Measurements from ENCODE around the gene ARHGEF12.

The ARHGEF12 gene

DNA sequence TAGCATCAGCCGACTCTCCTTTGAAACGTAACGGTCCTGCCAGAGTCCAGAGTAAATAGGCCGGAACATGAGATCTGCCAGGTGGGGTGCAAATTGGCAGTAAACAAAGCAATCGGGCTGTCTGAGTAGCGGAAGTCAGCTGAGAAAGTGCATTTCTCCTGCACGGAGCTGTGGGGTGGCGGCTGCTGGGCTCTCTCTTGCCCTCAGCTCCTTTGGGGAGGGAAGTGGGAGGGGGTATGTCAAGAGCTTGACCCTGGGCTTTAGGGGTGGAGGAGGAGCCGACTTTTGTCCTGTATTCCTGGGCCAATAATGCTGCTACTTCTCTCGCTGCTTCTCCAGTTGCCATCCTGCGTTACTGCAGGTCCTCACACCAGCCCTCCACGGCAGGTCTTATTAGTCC is 187.0 kb downstream of the ARHGEF12 start:
- no peak for DNase-seq

GRCh38 chr11:120524536-120525085 is 188.4 kb downstream of the ARHGEF12 start:
- no peak for DNase-seq

GRCh38 chr11:120525261-120526171 is 189.3 kb downstream of the ARHGEF12 start:
- no peak for DNase-seq

- no peak for DNase-seq
These were observed 190.0 kb downstream of the ARHGEF12 start for GRCh38 chr11:120526241-120526640.

- DNase-seq = no peak
These were observed 191.0 kb downstream of the ARHGEF12 start for GRCh38 chr11:120527111-120527761.

- DNase-seq = no peak
These were observed 192.5 kb downstream of the ARHGEF12 start for GRCh38 chr11:120528749-120529148.

DNA sequence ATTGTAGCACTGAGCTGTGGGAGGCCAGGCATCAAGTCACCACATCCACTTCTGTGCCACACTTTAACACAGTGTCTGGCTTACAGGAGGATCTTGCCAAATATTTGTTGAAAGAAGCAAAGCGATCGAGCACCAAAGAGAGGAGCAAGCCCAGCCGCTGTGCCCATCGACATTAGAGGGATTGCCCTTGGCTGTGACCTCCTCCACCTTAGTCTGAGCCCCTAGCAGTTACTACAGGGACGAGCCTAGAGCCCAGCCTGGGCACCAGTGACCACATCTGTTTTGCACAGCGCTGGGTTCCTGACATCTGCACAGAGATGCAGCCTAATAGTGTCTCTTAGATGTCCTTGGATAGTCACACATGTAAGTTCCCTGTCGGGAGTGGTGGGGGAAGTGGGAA is 193.0 kb downstream of the ARHGEF12 start:
- no peak for DNase-seq

GRCh38 chr11:120529911-120530310 is 193.7 kb downstream of the ARHGEF12 start:
- no peak for DNase-seq

GRCh38 chr11:120532082-120532831 is 196.0 kb downstream of the ARHGEF12 start:
- DNase-seq = no peak

DNA sequence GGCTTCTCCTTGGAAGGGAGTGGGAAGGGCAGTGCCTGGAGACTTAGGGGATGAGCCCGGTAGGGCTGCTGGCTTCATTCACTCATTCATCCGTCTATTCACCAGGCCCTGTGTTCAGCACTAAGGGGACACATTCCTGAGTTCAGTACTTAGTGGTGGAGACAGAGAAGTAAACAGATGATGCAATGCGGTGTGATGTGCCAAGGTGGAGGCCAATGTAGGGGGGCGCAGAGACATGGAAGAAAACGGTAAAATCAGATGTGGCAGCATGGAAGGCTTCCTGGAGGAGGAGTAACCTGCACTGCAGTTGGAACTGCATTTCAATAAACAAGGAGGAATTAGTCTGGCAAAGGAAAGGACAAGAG is 196.6 kb downstream of the ARHGEF12 start:
- no peak for DNase-seq

DNA sequence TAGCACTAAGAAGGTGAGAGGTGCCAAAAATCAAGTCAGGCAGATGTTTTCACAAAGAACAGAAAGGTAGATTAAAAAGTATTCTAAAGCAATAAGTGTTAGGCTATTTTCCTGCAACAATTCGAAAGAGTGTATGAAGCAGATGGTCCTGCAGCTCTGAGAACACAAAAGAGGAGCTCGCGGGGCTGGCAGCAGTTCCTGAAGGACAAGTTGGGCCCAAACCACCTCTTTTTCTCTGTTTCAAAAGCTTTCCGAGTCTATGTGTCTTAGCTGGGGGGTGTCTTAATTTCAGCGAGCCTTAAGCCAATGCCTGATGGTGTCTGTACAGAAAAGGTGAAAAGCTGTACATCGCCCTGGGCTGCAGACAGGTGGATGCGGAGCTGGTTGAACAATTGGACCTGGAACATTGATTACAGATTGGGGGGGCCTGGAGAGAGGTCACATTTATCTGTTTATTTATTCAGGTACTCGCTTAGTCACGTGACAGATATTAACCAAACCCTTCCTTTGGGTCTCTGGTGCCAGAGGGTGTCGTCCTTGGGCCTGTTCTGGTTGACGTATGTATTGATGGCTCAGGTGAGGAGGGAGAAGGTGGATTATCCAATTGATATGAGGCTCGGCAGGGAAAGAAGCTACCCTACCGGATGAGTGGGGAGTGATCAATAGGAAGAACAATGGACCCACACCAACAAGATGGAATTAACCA is 200.0 kb downstream of the ARHGEF12 start:
- DNase-seq = no peak

- no peak for DNase-seq
These were observed 200.6 kb downstream of the ARHGEF12 start for GRCh38 chr11:120536797-120537169.

DNA sequence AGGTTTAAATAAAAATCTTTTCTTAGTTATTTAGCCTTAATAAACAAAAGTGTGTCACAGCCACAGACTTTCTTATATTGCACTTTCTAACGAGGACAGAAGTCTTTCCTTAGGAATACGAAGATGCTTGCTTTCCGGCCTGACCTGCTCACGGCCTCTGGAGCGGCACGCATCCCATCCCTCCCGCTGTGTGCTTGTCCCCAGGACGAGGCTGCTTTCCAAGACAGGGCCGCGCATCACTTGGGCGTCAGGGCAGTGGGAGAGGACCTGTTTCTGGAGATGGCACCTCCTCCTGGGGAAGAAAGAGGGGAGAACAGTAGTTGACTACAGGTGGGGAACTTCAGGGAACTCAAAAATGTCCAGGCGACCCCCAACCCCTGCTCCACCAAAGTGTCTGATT is 201.8 kb downstream of the ARHGEF12 start:
- DNase-seq = no peak

DNA sequence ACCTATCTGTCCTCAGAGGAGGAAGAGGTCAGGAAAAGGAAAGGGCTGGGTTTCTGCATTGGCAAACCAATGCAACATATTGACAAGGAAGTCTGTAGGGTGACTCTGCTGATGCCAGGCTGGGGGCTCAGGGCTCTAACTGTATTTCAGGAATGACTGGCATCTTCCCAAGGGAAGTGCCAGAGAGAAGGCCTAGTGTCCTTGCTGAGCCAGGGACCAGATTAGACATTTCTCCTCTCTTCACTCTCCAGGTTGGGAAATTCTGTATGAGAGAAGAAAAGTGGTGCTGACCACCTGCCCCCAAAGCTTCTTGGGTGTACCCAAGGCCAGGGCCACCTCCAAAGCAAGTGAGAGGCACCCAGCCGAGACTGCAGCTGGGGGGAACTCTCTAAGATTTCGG is 202.5 kb downstream of the ARHGEF12 start:
- DNase-seq = no peak

Measured in activated gamma-delta T cell treated with Interleukin-2 at 50 U/mL for 16 hours (primary cell).